IMR-90 (cell line): ENCODE results near the gene PTGS2. TPM values are rescaled to one million over a fixed set of nuclear protein-coding genes. Genes with fewer than 3 reads are reported as not detected.

ENCODE experiments used
- ATAC-seq: fragments of 200-7000 bp; cut with Tn5 transposase; 2 replicates; pipeline ENCODE4 v1.9.1; 2020; ENCODE audit warnings: low read depth, mild to moderate bottlenecking, moderate library complexity
- BruUV-seq: library from RNA; stranded (reverse); fragments of 400-500 nt; replicated peaks from 2 replicates; lab custom pipeline; 2021; lab: Mats Ljungman, UMichigan
- CTCF ChIA-PET: fragments of 300-600 bp; formaldehyde crosslinking; extraction: SDS; loops from one replicate; lab custom pipeline; 2021; ENCODE audit warnings: antibody characterized with exemption; lab: Yijun Ruan, JAX
- POLR2A ChIA-PET: fragments of 300-600 bp; sonication (Branson Sonifier 250); formaldehyde crosslinking; loops from one replicate; lab custom pipeline; 2022; ENCODE audit warnings: antibody characterized with exemption; ENCODE audit not compliant: unreplicated experiment; lab: Charles Lee
- DNase-seq: peaks from one replicate; pipeline ENCODE4 v3.0.0; 2013
- H2AFZ ChIP-seq: replicated peaks from 2 replicates; pipeline ENCODE3; 2013; ENCODE audit warnings: low read length, mild to moderate bottlenecking; ENCODE audit not compliant: poor library complexity
- H2AK5ac ChIP-seq: 2 replicates; pipeline ENCODE4 v1.6.1; 2013; ENCODE audit warnings: low read depth, low read length, inconsistent platforms
- H2AK9ac ChIP-seq: replicated peaks from 2 replicates; pipeline ENCODE3; 2013; ENCODE audit warnings: mild to moderate bottlenecking, low read depth, low read length, moderate library complexity; ENCODE audit not compliant: poor library complexity
- H2BK120ac ChIP-seq: 2 replicates; pipeline ENCODE4 v1.6.1; 2013; ENCODE audit warnings: low read depth, low read length, inconsistent platforms
- H2BK15ac ChIP-seq: 3 replicates; pipeline ENCODE4 v1.6.1; 2013; ENCODE audit warnings: low read depth, low read length, inconsistent platforms
- H2BK20ac ChIP-seq: 2 replicates; pipeline ENCODE4 v1.6.1; 2013; ENCODE audit warnings: low read depth, mild to moderate bottlenecking, inconsistent platforms, low read length, moderate library complexity
- H2BK5ac ChIP-seq: 2 replicates; pipeline ENCODE4 v1.6.1; 2013; ENCODE audit warnings: mild to moderate bottlenecking, low read depth, low read length, inconsistent platforms; ENCODE audit not compliant: poor library complexity, severe bottlenecking
- H3K14ac ChIP-seq: replicated peaks from 2 replicates; pipeline ENCODE4 v1.6.1; 2013; ENCODE audit warnings: low read depth, low read length, inconsistent platforms
- H3K18ac ChIP-seq: 2 replicates; pipeline ENCODE4 v1.6.1; 2013; ENCODE audit warnings: low read depth, low read length, control low read depth
- H3K23ac ChIP-seq: 2 replicates; pipeline ENCODE4 v1.6.1; 2013; ENCODE audit warnings: low read depth, low read length, inconsistent platforms
- H3K27ac ChIP-seq: 2 replicates; pipeline ENCODE4 v1.5.1; 2013; ENCODE audit warnings: mild to moderate bottlenecking, control low read depth, low read length; ENCODE audit not compliant: insufficient read depth
- H3K27me3 ChIP-seq: 2 replicates; pipeline ENCODE4 v1.6.1; 2013; ENCODE audit warnings: low read length; ENCODE audit not compliant: control insufficient read depth, insufficient read depth
- H3K36me3 ChIP-seq: 2 replicates; pipeline ENCODE4 v1.6.1; 2013; ENCODE audit warnings: low read length, mixed read lengths; ENCODE audit not compliant: control insufficient read depth, insufficient read depth
- H3K4ac ChIP-seq: 2 replicates; pipeline ENCODE4 v1.6.1; 2013; ENCODE audit warnings: low read depth, low read length, inconsistent platforms
- H3K4me1 ChIP-seq: 2 replicates; pipeline ENCODE4 v1.6.1; 2013; ENCODE audit warnings: low read length, mixed read lengths; ENCODE audit not compliant: control insufficient read depth, insufficient read depth
- H3K4me2 ChIP-seq: 2 replicates; pipeline ENCODE4 v1.6.1; 2013; ENCODE audit warnings: low read depth, mild to moderate bottlenecking, control low read depth, low read length, moderate library complexity
- H3K4me3 ChIP-seq: 2 replicates; pipeline ENCODE4 v1.5.1; 2013; ENCODE audit warnings: low read depth, mild to moderate bottlenecking, control low read depth, low read length, moderate library complexity; ENCODE audit not compliant: insufficient read depth
- H3K56ac ChIP-seq: 2 replicates; pipeline ENCODE4 v1.6.1; 2013; ENCODE audit warnings: low read length, inconsistent platforms; ENCODE audit not compliant: insufficient read depth; ENCODE audit errors: extremely low read depth
- H3K79me1 ChIP-seq, 2 experiments: 2 replicates each; pipeline ENCODE4 v1.6.1; 2013; ENCODE audit warnings: low read length in 2 of 2, inconsistent platforms in 1 of 2, low read depth in 1 of 2
- H3K9ac ChIP-seq: 2 replicates; pipeline ENCODE4 v1.6.1; 2013; ENCODE audit warnings: low read depth, low read length, control low read depth
- H3K9me1 ChIP-seq: 2 replicates; pipeline ENCODE4 v1.6.1; 2013; ENCODE audit warnings: low read length, inconsistent platforms; ENCODE audit not compliant: insufficient read depth
- H3K9me3 ChIP-seq: 2 replicates; pipeline ENCODE4 v1.6.1; 2013; ENCODE audit warnings: low read length; ENCODE audit not compliant: control insufficient read depth, insufficient read depth
- H4K20me1 ChIP-seq: 2 replicates; pipeline ENCODE4 v1.6.1; 2013; ENCODE audit warnings: low read length, inconsistent platforms; ENCODE audit not compliant: insufficient read depth
- H4K5ac ChIP-seq: 2 replicates; pipeline ENCODE4 v1.6.1; 2013; ENCODE audit warnings: mild to moderate bottlenecking, low read depth, low read length, control low read depth
- H4K8ac ChIP-seq, 2 experiments: 2 replicates each; pipeline ENCODE4 v1.6.1; 2013; ENCODE audit warnings: low read depth in 2 of 2, low read length in 2 of 2, control low read depth in 1 of 2, inconsistent platforms in 1 of 2
- H4K91ac ChIP-seq: 2 replicates; pipeline ENCODE4 v1.6.1; 2013; ENCODE audit warnings: low read depth, low read length, inconsistent platforms; ENCODE audit not compliant: insufficient read depth
- BHLHE40 ChIP-seq: fragments of 150-350 bp; IDR thresholded peaks from 2 replicates; pipeline ENCODE4 v1.6.1; 2016; ENCODE audit warnings: mild to moderate bottlenecking, low read depth, low read length
- CHD1 ChIP-seq: IDR thresholded peaks from 2 replicates; pipeline ENCODE4 v1.6.1; 2012; ENCODE audit warnings: low read depth, low read length, improper control_type of control experiment
- CTCF ChIP-seq: conservative IDR thresholded peaks from 2 replicates; pipeline ENCODE4 v1.5.1; 2012; ENCODE audit warnings: mild to moderate bottlenecking, low read depth, low read length, improper control_type of control experiment
- ELK1 ChIP-seq: fragments of 150-350 bp; IDR thresholded peaks from 2 replicates; pipeline ENCODE4 v1.6.1; 2016; ENCODE audit warnings: low read depth, mild to moderate bottlenecking, low read length, moderate library complexity, borderline replicate concordance
- FOS ChIP-seq: fragments of 150-350 bp; IDR thresholded peaks from 2 replicates; pipeline ENCODE4 v1.6.1; 2016; ENCODE audit warnings: low read depth, low read length
- MAZ ChIP-seq: IDR thresholded peaks from 2 replicates; pipeline ENCODE4 v1.6.1; 2012; ENCODE audit warnings: low read depth, mild to moderate bottlenecking, low read length, improper control_type of control experiment, moderate library complexity, borderline replicate concordance
- NFE2L2 ChIP-seq: fragments of 150-350 bp; IDR thresholded peaks from 2 replicates; pipeline ENCODE4 v1.6.1; 2016; ENCODE audit warnings: low read depth, mild to moderate bottlenecking, low read length
- POLR2A ChIP-seq: IDR thresholded peaks from 2 replicates; pipeline ENCODE4 v1.6.1; 2012; ENCODE audit warnings: mild to moderate bottlenecking, low read depth, low read length
- RAD21 ChIP-seq: IDR thresholded peaks from 2 replicates; pipeline ENCODE4 v1.6.1; 2012; ENCODE audit warnings: low read length, improper control_type of control experiment
- SMC3 ChIP-seq: fragments of 150-350 bp; IDR thresholded peaks from 2 replicates; pipeline ENCODE4 v1.6.1; 2016; ENCODE audit warnings: low read depth, mild to moderate bottlenecking, antibody characterized with exemption, low read length, moderate library complexity
- WGBS, 2 experiments: methylation state at CpG; one replicate each; pipeline versions ENCODE4 v1.1.5 to v1.1.7; 2013; ENCODE audit warnings: missing lambda C conversion rate in 2 of 2; ENCODE audit not compliant: insufficient read length in 1 of 2; ENCODE audit errors: extremely low coverage in 2 of 2; 5-methylcytosine and 5-hydroxymethylcytosine counted together
- dilution Hi-C: fragments of 300-500 bp; cut with HindIII; formaldehyde crosslinking; loops from one replicate; pipeline ENCODE4 v1.14.3; 2018; ENCODE audit warnings: low sequenced_read_pairs; ENCODE audit not compliant: unreplicated experiment
- in situ Hi-C: fragments of 300-500 bp; cut with MboI; formaldehyde crosslinking; loops from 3 replicates; pipeline ENCODE4 v1.14.3; 2019; ENCODE audit warnings: low sequenced_read_pairs, inconsistent platforms, mixed read lengths
- intact Hi-C: fragments of 100-400 bp; cut with micrococcal nuclease; formaldehyde crosslinking; loops from 2 replicates; pipeline ENCODE4 v1.10.0; 2022
- polyA plus RNA-seq, 3 experiments: library from polyadenylated mRNA; depleted of rRNA; stranded (reverse); fragments of >200 nt; gene quantifications; 2 replicates each; pipeline ENCODE4 v1.2.3, GENCODE V29; 2012; ENCODE audit warnings: low replicate concordance in 1 of 3
- total RNA-seq: library from RNA; depleted of rRNA; stranded (reverse); fragments of >200 nt; gene quantifications from 2 replicates; pipeline ENCODE4 v1.2.3, GENCODE V29; 2012

Gene PTGS2
- total and polyA plus RNA-seq, 2 of the 4 experiments (the other 2 are of a cell fraction): 3.4 to 4.8 TPM

- no peaks in the 10 kb centered on the region for H3K9me1 ChIP-seq
- no peak overlapping the region for H3K4me2 ChIP-seq
- no peak overlapping the region for H3K18ac ChIP-seq
- BruUV-seq: no TSS peak
- no peak overlapping the region for H4K5ac ChIP-seq
- H2BK120ac ChIP-seq: no peak overlapping the region
- H4K8ac ChIP-seq: no peak overlapping the region
- no peak overlapping the region for H4K91ac ChIP-seq
- no peak overlapping the region for H3K4ac ChIP-seq
- no peak overlapping the region for H2AK9ac ChIP-seq
- in situ Hi-C loops (no loop called here), intact Hi-C loops (no loop called here), dilution Hi-C loops (no loop called here)
- H3K56ac ChIP-seq: no peak overlapping the region
- no peaks in the 10 kb centered on the region for H3K36me3 ChIP-seq
- no peak for TF ChIP-seq MAZ
- TF ChIP-seq ELK1: no peak
- TF ChIP-seq CHD1: no peak
- TF ChIP-seq FOS: no peak
- TF ChIP-seq POLR2A: no peak
- no peak for TF ChIP-seq NFE2L2
- TF ChIP-seq SMC3: no peak
- TF ChIP-seq CTCF: no peak
- no peak for TF ChIP-seq BHLHE40
- no peak for TF ChIP-seq RAD21
- H2BK5ac ChIP-seq: no peak overlapping the region
- H3K9ac ChIP-seq: no peak overlapping the region
- no peak overlapping the region for H2AFZ ChIP-seq
- H3K27me3 ChIP-seq: no peaks in the 10 kb centered on the region; the same call in 1 of the 2 replicates
- no peaks in the 10 kb centered on the region for H3K79me1 ChIP-seq
- H3K27ac ChIP-seq: no peak overlapping the region
- H3K14ac ChIP-seq: no peak overlapping the region
- ChIA-PET CTCF (no interaction called here), POLR2A (no interaction called here)
- H3K9me3 ChIP-seq: no peaks in the 10 kb centered on the region
- no peaks in the 10 kb centered on the region for H4K20me1 ChIP-seq
- H2AK5ac ChIP-seq: no peak overlapping the region
- no peak overlapping the region for H3K4me3 ChIP-seq
- no peak overlapping the region for H3K23ac ChIP-seq
- DNase-seq (no peak), ATAC-seq (no peak)
- 56% methylated on average over 2 of the region's 3 CpGs; no CpG with 5 or more reads in 1 of the 2 experiments for WGBS, 2 experiments
- no peak overlapping the region for H2BK15ac ChIP-seq
- H2BK20ac ChIP-seq: no peak overlapping the region
- no peaks in the 10 kb centered on the region for H3K4me1 ChIP-seq
Observed at GRCh38 chr1:186626356-186626932, 53.8 kb downstream of the PTGS2 start.
